ENCODE results near the gene CALML6. TPM values are rescaled to one million over a fixed set of nuclear protein-coding genes. Genes with fewer than 3 reads are reported as not detected.

CALML6 gene
- total RNA-seq, 1 experiment from 2014 or later = 1.7 TPM

- no peaks in the 10 kb centered on the region for H3K79me1 ChIP-seq (ENCODE audit: insufficient read depth, low read depth, low read length, poor library complexity, severe bottlenecking)
- WGBS (ENCODE audit: extremely low coverage, insufficient read length, low lambda C conversion rate) = no CpG with 5 or more reads among the region's 38 CpGs
- H3K4me1 Mint-ChIP-seq = peaks cover 31 to 36% of the 10 kb centered on the region in 2 experiments
- H4K8ac ChIP-seq (replicated peaks; ENCODE audit: insufficient read length, low read depth, low read length) = no peak overlapping the region
- no peak overlapping the region for H3K56ac ChIP-seq (ENCODE audit: insufficient read length, low read depth, low read length)
- H2BK120ac ChIP-seq (ENCODE audit: low read depth, low read length, poor library complexity, severe bottlenecking) = no peak overlapping the region
- no peak overlapping the region for H2BK15ac ChIP-seq (ENCODE audit: low read depth, low read length)
- H3K18ac ChIP-seq (ENCODE audit: insufficient read length, low read depth, low read length) = no peak overlapping the region
- no peak overlapping the region for H3K27ac Mint-ChIP-seq
- no peaks in the 10 kb centered on the region for H3K9me3 ChIP-seq (ENCODE audit: control insufficient read depth, low read depth, low read length)
- H3K9ac ChIP-seq (ENCODE audit: extremely low read depth, insufficient read length, low read length) = no peak overlapping the region
- no peak overlapping the region for H3K4ac ChIP-seq (ENCODE audit: low read depth, low read length)
- no peak for TF ChIP-seq CTCF (conservative IDR thresholded peaks at IDR 0.05)
- H3K14ac ChIP-seq (ENCODE audit: insufficient read depth, low read length) = no peak overlapping the region
- H3K36me3 Mint-ChIP-seq (ENCODE audit: insufficient read depth in 1 of 3, low read depth in 3 of 3) = peaks cover 0 to 2% (median 1%) of the 10 kb centered on the region in 3 experiments; a peak in 1 of 7 replicates
- H4K91ac ChIP-seq (ENCODE audit: insufficient read length, low read depth, low read length) = no peak overlapping the region
- H3K23ac ChIP-seq (ENCODE audit: insufficient read length, low read depth, low read length) = no peak overlapping the region
- H3K4me3 Mint-ChIP-seq = no peak overlapping the region
- DNase-seq = no peak
- no peaks in the 10 kb centered on the region for H3K23me2 ChIP-seq (ENCODE audit: insufficient read length, low read depth, low read length, poor library complexity, severe bottlenecking)
- no peak overlapping the region for H3T11ph ChIP-seq (ENCODE audit: low read length)
- H2BK20ac ChIP-seq (ENCODE audit: low read depth, low read length, poor library complexity, severe bottlenecking) = no peak overlapping the region
- no peaks in the 10 kb centered on the region; the same call in 1 of the 2 replicates for H3K4me1 ChIP-seq (ENCODE audit: insufficient read depth, low read length)
- peaks cover 4 to 6% of the 10 kb centered on the region in 2 experiments; a peak in 3 of 5 replicates for H3K9me3 Mint-ChIP-seq
- no peak overlapping the region for H2AK5ac ChIP-seq (ENCODE audit: insufficient read length, low read length)
- H3K79me2 ChIP-seq (ENCODE audit: insufficient read depth, low read length) = no peaks in the 10 kb centered on the region
- no peak overlapping the region for H2AFZ ChIP-seq (ENCODE audit: low read length)
- no peak overlapping the region for H3K27ac ChIP-seq (ENCODE audit: insufficient read length, low read depth, low read length)
- H3K4me2 ChIP-seq (ENCODE audit: insufficient read depth, insufficient read length, low read length) = no peak overlapping the region
- H4K5ac ChIP-seq (ENCODE audit: insufficient read length, low read depth, low read length) = no peak overlapping the region
- no peaks in the 10 kb centered on the region for H4K20me1 ChIP-seq (ENCODE audit: control insufficient read depth, insufficient read depth, insufficient read length)
- H3K27me3 ChIP-seq (ENCODE audit: insufficient read depth, low read length) = no peaks in the 10 kb centered on the region
- H2BK12ac ChIP-seq (ENCODE audit: insufficient read length, low read depth, low read length) = no peak overlapping the region
- no peak overlapping the region for H2BK5ac ChIP-seq (ENCODE audit: insufficient read length, low read length)
- H3K27me3 Mint-ChIP-seq (ENCODE audit: low read depth) = peaks cover 7% of the 10 kb centered on the region
Observed at GRCh38 chr1:1956586-1957532, 41.8 kb downstream of the CALML6 start.

Measured in H9 (cell line).